ENCODE results near the gene RUNX3. TPM values are rescaled to one million over a fixed set of nuclear protein-coding genes. Genes with fewer than 3 reads are reported as not detected.

Gene RUNX3
- total RNA-seq, 1 experiment from 2014 or later: 3.5 TPM

DNA sequence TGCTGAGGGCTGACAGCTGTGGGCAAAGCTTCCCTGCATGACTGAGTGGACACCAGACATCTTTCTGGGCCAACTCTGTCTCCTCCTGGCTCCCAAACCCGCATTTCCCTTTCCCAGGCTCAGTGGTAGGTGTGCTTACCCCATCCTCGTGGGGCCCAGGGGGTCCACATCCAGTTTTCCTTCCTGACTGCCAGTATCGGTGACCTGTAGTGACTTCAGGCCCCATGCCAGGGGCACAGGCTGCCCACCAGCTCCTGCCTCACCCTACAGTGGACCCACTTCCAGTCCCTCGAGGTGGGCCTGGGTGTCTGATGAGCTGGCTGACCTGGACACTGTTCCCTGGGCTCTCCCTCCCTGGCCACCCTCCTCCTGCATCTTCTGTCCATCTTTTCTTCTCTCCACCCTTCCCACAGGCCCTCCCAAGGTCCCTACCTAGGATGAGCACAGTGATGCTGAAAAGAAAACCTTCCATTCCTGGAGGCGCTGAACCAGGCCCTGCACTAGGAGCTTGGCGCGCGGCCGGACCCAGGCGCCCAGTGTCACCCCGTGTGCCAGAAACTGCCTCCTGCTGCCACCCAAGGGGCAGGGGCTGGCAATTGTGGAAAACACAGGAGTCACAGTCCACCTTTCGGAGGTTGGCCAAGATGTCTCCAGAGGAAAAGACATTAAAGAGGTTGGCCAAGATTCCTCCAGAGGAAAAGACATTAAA is 67.1 kb downstream of the RUNX3 start:
- Histone ChIP-seq H3K27me3 (ENCODE audit: control insufficient read depth, insufficient read depth, low read length) (no peaks in the 10 kb centered on the region; the same call in 1 of the 2 replicates), H3K36me3 (replicated peaks; ENCODE audit: control insufficient read depth, insufficient read depth, low read length) (no peaks in the 10 kb centered on the region)

DNA sequence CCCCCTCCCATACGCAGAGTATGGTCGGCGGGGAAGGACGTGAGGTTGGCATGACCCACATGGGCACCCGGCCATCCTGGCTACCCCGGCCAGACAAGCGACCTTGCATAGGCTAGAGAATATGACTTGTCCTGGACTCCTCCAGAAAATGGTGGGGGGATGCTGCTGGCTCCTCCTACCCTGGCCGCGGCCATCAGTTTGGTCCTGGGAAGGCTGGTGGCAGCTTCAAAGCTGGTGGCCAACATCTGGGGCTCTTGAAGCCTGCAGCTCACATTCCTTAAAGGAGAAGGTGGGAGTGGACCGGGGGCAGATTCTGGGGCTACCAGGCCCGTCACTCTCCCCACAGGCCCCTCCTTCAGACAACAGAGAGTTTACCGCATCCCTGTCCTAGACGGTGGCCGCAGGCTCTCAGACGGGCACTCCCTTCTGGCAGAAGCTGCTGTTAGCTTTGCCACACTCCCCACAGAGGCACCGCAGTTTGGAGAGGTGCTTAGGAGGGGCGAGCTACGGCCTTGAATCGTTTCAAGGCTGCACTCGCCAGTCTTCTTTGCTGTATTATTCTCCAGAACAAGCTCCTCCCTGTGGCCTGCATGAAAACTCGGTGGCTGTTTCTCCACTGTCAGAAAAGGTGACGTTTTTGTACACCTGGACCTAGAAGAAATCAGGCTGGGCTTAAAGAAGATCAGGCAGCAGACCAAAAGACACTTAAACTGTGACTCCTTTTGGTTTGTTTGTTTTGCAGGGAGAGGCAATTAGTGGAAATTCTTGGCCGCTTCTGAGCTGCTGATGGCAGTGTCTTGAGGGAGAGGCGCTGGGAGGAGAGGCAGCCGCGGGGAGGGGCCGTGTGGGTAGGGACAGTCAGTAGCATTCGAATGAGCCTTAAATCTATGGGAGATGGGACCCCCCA is 68.0 kb downstream of the RUNX3 start:
- Histone ChIP-seq H3K4me3 (ENCODE audit: insufficient read depth, low read depth, low read length) (no peak overlapping the region), H3K36me3 (replicated peaks; ENCODE audit: control insufficient read depth, insufficient read depth, low read length) (no peaks in the 10 kb centered on the region), H3K27me3 (ENCODE audit: control insufficient read depth, insufficient read depth, low read length) (no peaks in the 10 kb centered on the region; the same call in 1 of the 2 replicates)
- DNase-seq: peak; percentile 62

More for the DNA sequence above, 67.1 kb downstream of the RUNX3 start:
- no peak overlapping the region for H3K4me3 ChIP-seq (ENCODE audit: insufficient read depth, low read depth, low read length)
- DNase-seq: peak; percentile 30

DNA sequence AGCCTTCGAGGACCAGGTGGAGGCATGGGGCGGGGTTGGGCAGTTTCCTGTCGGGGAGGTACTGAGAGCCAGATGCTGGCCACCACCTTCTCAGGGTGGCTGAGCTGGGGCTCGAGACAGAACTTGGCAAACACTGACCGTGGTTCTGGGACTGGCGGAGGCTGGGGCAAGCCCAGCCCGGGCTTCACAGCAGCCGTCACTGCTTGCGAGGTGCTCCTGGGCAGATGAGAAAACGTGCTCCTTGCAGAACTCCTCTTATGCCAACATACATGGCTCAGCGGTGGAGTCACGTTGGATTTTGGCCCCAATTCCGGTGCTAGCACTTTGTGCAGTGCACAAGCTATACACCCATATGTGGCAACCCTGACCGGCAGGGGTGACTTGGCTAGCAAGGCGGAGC is 69.2 kb downstream of the RUNX3 start:
- H3K27me3 ChIP-seq (ENCODE audit: control insufficient read depth, insufficient read depth, low read length): no peaks in the 10 kb centered on the region
- peak; percentile 12 for DNase-seq
- H3K36me3 ChIP-seq (replicated peaks; ENCODE audit: control insufficient read depth, insufficient read depth, low read length): no peaks in the 10 kb centered on the region
- H3K4me3 ChIP-seq (ENCODE audit: insufficient read depth, low read depth, low read length): no peak overlapping the region

DNA sequence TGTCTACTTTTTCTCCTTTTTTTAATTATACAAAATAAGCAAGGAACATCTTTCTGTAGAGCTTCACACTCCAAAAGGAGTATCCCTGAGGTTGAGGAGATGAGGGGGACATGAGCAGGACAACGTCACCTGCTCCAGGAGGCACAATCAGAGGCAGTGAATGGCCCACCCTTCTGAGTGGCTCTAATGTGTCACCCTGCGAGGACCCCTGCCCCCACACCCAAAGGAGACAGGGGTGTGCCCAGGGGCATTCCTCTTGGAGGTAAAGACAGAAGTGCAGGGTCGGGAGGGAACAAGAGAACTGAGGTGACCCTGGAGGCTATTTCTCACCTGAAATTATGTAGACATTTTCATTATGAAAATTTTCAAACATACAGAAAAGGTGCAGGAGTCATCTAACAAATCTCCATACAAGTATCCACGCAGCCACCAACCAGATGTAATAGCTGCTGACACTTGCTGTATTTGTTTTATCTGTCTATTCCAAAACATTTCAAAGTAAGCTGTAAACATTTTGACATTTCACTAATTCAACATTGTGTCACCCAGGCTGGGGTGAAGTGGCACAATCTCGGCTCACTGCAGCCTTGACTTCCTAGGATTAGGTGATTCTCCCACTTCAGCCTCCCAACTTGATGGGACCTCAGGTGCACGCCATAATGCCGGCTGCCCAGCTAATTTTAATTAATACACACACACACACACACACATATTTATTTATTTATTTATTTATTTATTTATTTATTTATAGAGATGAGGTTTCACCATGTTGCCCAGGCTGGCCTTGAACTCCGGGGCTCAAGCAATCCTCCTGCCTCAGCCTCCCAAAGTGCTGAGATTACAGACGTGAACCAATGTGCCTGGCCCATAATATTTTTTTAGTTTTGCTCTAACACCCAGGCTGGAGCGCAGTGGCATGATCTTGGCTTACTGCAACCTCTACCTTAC is 70.7 kb downstream of the RUNX3 start:
- no peak for DNase-seq
- no peaks in the 10 kb centered on the region for H3K27me3 ChIP-seq (ENCODE audit: control insufficient read depth, insufficient read depth, low read length)
- no peak overlapping the region for H3K4me3 ChIP-seq (ENCODE audit: insufficient read depth, low read depth, low read length)
- H3K36me3 ChIP-seq (replicated peaks; ENCODE audit: control insufficient read depth, insufficient read depth, low read length): no peaks in the 10 kb centered on the region

DNA sequence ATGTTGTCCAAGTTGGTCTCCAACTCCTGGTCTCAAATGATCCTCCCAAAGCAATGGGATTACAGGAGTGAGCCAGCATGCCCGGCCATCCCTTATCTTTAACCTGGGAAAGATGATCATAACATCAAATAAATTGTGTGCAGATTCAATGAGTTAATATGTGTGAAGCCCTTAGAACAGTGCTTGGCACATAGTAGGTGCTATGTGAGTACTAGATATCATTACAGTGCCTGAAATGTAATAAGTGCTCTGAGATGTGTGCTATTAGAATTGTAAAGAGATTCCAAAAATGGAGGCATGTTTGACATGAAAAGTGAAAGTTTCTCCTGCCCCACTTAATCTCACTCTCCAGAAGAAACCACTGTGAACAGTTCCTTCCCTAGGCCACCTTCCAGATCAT is 71.8 kb downstream of the RUNX3 start:
- Histone ChIP-seq H3K36me3 (replicated peaks; ENCODE audit: control insufficient read depth, insufficient read depth, low read length) (no peaks in the 10 kb centered on the region), H3K27me3 (ENCODE audit: control insufficient read depth, insufficient read depth, low read length) (no peaks in the 10 kb centered on the region), H3K4me3 (ENCODE audit: insufficient read depth, low read depth, low read length) (no peak overlapping the region)
- DNase-seq: no peak

DNA sequence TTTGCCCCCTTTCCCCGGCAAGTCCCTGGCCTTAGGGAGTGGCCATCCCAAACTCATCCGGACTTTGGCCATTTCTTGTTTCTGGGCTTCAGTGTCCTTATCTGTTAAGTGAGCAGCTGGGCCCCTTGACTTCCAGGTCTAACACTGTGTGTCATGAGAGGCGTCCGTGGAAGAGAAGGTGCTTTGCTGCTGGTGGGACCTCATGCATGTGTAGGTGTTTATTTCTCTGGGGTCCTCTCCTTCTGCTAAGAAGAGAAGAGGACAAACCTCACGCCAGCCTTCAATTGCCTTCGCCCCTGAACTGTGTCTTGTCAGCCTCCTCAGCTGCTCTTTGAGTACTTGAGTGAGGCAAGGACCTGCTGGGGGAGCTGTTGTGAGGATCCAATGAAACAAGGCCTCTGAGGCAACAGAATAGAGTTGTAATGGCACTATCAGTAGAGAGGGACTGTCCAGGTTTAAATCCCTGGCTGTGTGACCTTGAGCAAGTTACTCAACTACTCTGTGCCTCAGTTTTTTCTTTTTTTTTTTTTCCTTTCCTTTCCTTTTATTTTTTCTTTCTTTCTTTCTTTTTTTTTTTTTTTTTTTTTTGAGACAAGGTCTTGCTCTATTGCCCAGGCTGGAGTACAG is 72.5 kb downstream of the RUNX3 start:
- no peaks in the 10 kb centered on the region for H3K27me3 ChIP-seq (ENCODE audit: control insufficient read depth, insufficient read depth, low read length)
- H3K4me3 ChIP-seq (ENCODE audit: insufficient read depth, low read depth, low read length): no peak overlapping the region
- no peaks in the 10 kb centered on the region for H3K36me3 ChIP-seq (replicated peaks; ENCODE audit: control insufficient read depth, insufficient read depth, low read length)
- peak; percentile 67 for DNase-seq

DNA sequence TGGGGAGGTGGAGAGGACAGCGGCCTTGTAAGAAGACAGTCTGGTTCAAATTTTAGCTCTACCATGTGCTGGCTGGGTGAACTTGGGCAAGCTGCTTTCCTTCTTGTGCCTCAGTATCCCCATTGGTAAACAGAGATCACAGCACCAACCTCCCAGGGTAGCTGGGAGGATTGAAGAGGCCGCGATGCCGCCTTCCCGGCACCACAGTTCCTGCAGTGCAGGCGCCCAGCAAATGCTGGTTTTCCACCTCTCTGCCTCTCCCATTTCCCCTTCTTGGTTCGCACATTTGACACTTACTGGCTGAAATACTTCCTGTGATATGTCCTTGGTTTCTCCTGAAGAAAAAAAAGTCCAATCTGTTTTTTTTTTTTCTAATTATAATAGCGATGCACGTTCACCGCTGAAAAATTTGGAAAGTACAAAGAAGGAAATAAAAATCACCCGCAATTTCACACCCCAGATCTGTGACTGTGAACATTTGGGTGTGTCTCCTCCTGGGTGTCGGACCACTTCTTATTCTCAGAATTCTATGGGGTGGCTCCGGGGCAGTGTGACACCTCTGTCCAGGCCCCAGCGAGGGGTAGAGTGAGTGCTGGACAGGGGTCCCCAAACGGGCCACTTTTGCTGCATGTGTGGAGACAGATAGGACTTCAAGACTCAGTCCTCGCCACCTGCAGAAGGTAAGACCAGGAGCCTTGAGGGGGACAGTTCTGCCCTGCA is 73.1 kb downstream of the RUNX3 start:
- DNase-seq: no peak
- no peak overlapping the region for H3K4me3 ChIP-seq (ENCODE audit: insufficient read depth, low read depth, low read length)
- no peaks in the 10 kb centered on the region for H3K27me3 ChIP-seq (ENCODE audit: control insufficient read depth, insufficient read depth, low read length)
- H3K36me3 ChIP-seq (replicated peaks; ENCODE audit: control insufficient read depth, insufficient read depth, low read length): no peaks in the 10 kb centered on the region

DNA sequence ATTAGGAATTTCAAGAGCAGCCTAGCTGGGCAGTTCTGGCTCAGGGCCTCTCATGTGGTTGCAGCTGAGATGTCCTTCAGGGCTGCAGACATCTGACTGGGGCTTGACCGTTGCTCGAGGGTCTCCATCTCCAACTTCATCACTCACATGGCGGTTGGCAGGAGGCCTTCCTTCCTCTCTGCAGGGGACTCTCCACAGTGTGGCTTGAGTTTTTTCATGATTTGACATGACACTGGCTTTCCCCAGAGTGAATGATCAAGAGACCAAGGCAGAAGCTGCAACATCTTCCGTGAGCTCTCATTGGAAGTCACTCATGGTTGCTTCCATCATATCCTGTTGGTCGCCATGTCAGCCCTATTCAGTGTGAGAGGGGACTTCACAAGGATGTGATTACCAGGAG is 74.6 kb downstream of the RUNX3 start:
- Histone ChIP-seq H3K27me3 (ENCODE audit: control insufficient read depth, insufficient read depth, low read length) (no peaks in the 10 kb centered on the region), H3K4me3 (ENCODE audit: insufficient read depth, low read depth, low read length) (no peak overlapping the region), H3K36me3 (replicated peaks; ENCODE audit: control insufficient read depth, insufficient read depth, low read length) (no peaks in the 10 kb centered on the region)
- no peak for DNase-seq

DNA sequence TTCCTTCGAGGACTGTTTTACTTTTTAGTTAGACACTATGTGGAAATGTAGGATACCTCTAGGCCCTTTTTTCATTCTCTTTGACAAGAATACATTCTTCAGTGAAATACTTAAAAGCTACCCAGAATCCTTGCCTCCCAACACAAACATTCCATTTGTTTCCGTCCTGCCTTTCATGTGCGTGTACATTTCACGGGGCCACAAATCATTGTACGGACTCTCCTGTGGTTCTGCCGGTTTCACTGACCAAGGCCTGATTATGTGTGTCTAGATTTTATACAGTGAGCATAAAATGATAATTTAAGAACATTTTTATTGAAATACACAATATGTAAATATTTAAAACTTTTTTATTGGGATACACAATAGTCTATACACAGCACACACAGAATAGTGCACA is 76.4 kb downstream of the RUNX3 start:
- Histone ChIP-seq H3K27me3 (ENCODE audit: control insufficient read depth, insufficient read depth, low read length) (peaks cover 5% of the 10 kb centered on the region), H3K4me3 (ENCODE audit: insufficient read depth, low read depth, low read length) (no peak overlapping the region), H3K36me3 (replicated peaks; ENCODE audit: control insufficient read depth, insufficient read depth, low read length) (no peaks in the 10 kb centered on the region)
- DNase-seq: no peak

DNA sequence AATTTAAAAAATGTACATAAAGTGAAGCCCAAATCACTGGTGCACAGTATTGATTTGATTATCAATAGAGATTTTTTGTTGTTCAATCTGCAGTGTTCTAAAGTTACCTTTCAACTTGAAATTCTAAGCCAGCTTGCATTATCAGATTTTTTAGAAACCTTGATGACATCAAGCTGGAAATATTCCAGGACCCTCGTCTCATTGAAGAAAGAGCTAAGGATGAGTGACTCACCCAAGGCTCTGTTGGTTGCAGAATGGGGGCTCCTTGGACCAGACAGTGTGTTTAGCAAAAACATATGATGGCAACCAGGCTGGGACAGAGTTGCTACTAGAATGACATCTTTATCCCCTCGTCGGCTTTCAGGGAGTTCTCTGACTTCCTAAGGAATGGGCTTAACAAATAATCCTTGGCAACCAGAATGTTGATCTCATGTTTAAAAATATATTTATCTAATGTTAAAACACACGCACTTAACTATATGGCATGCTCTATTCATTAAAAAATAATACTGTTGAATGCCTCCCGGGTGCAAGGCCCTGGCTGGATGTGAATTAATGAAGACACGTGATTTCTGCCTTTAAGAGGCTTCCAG is 79.7 kb downstream of the RUNX3 start:
- Histone ChIP-seq H3K36me3 (replicated peaks; ENCODE audit: control insufficient read depth, insufficient read depth, low read length) (no peaks in the 10 kb centered on the region), H3K4me3 (ENCODE audit: insufficient read depth, low read depth, low read length) (no peak overlapping the region), H3K27me3 (ENCODE audit: control insufficient read depth, insufficient read depth, low read length) (peaks cover 11% of the 10 kb centered on the region)
- no peak for DNase-seq

DNA sequence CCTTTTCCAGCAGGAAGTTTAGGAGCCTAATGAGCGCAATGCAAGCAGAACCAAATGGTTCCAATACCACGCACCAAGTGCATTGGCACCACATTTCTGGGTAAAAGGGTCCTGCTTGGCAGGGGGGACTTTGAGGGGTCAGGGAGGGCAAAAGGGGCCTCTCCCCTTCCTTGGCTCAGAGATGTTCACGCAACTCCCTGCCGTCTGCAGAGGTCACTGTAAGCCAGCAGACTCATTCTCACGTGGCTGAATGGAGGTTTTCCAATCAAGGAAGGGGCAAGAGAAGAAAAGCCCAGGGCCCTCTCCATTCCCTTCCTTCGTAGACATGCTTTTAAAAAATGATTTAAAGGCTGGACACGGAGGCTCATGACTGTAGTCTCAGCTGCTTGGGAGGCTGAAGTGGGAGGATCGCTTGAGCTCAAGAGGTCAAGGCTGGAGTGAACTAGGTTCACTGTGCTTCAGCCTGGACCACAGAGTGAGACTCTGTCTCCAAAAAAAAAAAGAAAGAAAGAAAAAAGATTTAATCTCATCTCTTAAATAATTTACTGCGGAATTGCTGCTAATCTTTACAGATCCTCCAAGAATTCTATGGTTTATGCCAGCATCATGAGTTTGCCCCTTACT is 80.3 kb downstream of the RUNX3 start:
- peak; percentile 60 for DNase-seq
- H3K4me3 ChIP-seq (ENCODE audit: insufficient read depth, low read depth, low read length): no peak overlapping the region
- H3K27me3 ChIP-seq (ENCODE audit: control insufficient read depth, insufficient read depth, low read length): peaks cover 11% of the 10 kb centered on the region
- no peaks in the 10 kb centered on the region for H3K36me3 ChIP-seq (replicated peaks; ENCODE audit: control insufficient read depth, insufficient read depth, low read length)

Data from H7 (cell line).